ENCODE measurements around the gene HRH1. TPM values are rescaled to one million over a fixed set of nuclear protein-coding genes. Genes with fewer than 3 reads are reported as not detected.

Gene HRH1
- total and polyA plus RNA-seq, 8 donors, result 4.5 to 6.7 (median 5.0) TPM

DNA sequence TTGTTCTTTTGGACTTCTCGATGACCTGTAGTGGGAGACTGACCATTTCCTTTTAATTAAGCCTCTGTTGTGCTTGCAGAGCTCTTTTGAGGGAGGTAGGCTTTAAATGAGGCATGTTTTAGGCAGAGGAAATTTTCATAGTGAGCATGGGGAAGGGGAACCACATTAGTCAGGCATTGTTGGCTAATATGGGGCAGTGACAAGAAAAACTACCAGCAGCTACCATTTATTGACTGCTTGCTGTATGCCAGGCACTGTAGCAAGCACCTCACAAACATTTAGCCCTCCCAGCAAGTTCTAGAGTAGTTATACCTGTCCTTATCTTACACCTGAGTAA, 128.8 kb downstream of the HRH1 start:
- H3K4me3 ChIP-seq, result no peak overlapping the region
- no peaks in the 10 kb centered on the region for H3K9me3 ChIP-seq
- peaks cover 20 to 74% of the 10 kb centered on the region in 2 donors for H3K4me1 ChIP-seq
- peaks cover 0 to 54% of the 10 kb centered on the region in 2 donors for H3K36me3 ChIP-seq
- peak in 1 of 4 donors; percentile 24 for DNase-seq
- no peaks in the 10 kb centered on the region for H3K27me3 ChIP-seq
- TF ChIP-seq, protein P1, sequence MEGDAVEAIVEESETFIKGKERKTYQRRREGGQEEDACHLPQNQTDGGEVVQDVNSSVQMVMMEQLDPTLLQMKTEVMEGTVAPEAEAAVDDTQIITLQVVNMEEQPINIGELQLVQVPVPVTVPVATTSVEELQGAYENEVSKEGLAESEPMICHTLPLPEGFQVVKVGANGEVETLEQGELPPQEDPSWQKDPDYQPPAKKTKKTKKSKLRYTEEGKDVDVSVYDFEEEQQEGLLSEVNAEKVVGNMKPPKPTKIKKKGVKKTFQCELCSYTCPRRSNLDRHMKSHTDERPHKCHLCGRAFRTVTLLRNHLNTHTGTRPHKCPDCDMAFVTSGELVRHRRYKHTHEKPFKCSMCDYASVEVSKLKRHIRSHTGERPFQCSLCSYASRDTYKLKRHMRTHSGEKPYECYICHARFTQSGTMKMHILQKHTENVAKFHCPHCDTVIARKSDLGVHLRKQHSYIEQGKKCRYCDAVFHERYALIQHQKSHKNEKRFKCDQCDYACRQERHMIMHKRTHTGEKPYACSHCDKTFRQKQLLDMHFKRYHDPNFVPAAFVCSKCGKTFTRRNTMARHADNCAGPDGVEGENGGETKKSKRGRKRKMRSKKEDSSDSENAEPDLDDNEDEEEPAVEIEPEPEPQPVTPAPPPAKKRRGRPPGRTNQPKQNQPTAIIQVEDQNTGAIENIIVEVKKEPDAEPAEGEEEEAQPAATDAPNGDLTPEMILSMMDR (IDR thresholded peaks at IDR 0.05), result no peak
- intact Hi-C loops (cut with DNase I), result no loop called here
- H3K27ac ChIP-seq, result peak overlapping the region; percentile 34 to 87
- no peak for ATAC-seq

DNA sequence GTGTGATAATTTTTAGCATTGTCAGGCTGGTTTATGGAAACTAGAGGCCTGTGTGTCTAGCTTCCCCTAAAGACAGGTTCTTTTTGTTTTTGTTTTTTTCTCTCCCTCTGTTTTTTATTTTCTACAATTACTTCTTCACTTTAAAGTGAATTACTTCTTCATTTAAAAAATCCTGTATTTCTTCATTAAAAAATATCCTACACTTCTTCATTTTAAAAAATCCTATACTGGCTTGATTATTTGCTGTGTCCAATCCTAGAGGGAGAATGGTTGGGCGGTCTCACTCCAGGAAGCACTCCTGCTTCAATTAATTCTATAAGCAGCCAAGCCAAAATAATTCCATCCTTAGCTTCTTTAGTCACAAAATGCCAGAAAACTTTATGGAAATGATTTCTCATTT, 129.7 kb downstream of the HRH1 start:
- peaks cover 29 to 74% of the 10 kb centered on the region in 2 donors for H3K4me1 ChIP-seq
- no peaks in the 10 kb centered on the region for H3K27me3 ChIP-seq
- intact Hi-C loops (cut with DNase I), result no loop called here
- TF ChIP-seq, protein P1 (IDR thresholded peaks at IDR 0.05), result no peak
- no peak overlapping the region for H3K4me3 ChIP-seq
- no peak for ATAC-seq
- peaks cover 0 to 54% of the 10 kb centered on the region in 2 donors for H3K36me3 ChIP-seq
- H3K27ac ChIP-seq, result peak overlapping the region in 1 of 2 donors; percentile 4
- H3K9me3 ChIP-seq, result no peaks in the 10 kb centered on the region
- no peak for DNase-seq

DNA sequence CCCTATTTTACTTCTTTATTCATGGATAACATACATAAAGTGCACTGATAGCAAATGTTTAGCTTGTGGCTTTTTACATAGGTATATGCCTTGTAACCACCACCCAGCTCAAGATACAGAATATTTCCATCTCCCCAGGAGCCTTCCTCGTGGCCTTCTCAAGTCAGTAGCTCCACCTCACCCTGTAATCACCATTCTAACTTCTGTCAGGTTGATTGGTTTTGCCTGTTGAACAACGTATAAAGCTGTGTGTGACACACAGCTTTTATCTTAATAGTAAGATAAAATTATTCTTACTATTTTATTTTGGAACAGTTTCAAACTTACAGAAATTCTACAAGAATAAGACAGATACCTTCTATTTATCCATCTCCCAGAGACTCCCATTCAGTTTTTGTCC, 131.2 kb downstream of the HRH1 start:
- Histone ChIP-seq H3K36me3 (peaks cover 0 to 47% of the 10 kb centered on the region in 2 donors), H3K9me3 (no peaks in the 10 kb centered on the region), H3K4me1 (peaks cover 41 to 85% of the 10 kb centered on the region in 2 donors), H3K4me3 (no peak overlapping the region), H3K27ac (no peak overlapping the region), H3K27me3 (no peaks in the 10 kb centered on the region)
- ATAC-seq (no peak), DNase-seq (no peak)
- intact Hi-C loops (cut with DNase I), result no loop called here
- TF ChIP-seq, protein P1 (IDR thresholded peaks at IDR 0.05), result no peak

DNA sequence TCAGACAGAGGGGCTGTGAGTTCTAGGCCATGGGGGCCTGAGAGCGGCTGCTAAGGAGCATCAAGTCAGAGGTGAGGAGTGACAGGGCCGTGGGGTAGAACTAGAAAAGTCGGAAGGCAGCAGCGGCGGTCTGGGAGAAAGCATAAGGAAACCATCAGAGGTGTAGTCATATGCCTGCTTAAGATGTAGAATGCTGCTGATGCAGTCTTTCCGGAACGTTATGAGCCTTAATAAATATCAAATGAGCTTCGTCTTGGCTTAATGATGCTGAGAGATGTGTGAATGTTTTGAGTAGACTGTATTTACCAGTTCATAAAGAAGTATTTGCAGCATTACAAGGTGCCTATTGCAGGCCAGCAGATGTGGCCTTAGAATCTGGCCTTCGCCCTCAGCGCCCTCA, 133.1 kb downstream of the HRH1 start:
- ATAC-seq (no peak), DNase-seq (peak in 1 of 4 donors; percentile 17)
- intact Hi-C loops (cut with DNase I), result no loop called here
- TF ChIP-seq, protein P1 (IDR thresholded peaks at IDR 0.05), result no peak
- no peak overlapping the region for H3K4me3 ChIP-seq
- no peaks in the 10 kb centered on the region for H3K27me3 ChIP-seq
- H3K27ac ChIP-seq, result peak overlapping the region; percentile 78 to 94
- peaks cover 0 to 27% of the 10 kb centered on the region in 2 donors for H3K36me3 ChIP-seq
- no peaks in the 10 kb centered on the region for H3K9me3 ChIP-seq
- H3K4me1 ChIP-seq, result peaks cover 50 to 88% of the 10 kb centered on the region in 2 donors

DNA sequence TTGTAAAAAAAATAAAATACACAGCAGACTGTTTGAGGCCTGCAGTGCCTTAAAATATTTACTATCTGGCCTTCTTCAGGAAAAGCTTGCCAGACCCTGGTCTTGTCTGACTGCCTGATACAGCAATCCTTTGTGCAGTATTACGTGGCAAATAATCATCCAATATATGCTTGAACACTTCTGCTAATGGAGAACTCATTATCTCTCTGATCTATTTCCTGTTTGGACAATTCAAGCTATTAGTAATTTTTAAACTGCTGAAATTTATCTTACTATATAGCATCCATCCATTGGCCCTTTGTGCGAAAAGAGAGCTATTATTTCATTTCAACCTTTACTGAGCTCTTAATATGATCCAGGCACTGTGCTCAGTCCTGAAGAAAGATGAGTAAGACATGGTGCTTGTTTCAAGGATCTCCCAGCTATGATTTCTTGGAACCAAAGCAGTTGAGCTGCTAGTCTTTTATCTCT, 133.8 kb downstream of the HRH1 start:
- Histone ChIP-seq H3K27me3 (no peaks in the 10 kb centered on the region), H3K4me1 (peaks cover 45 to 81% of the 10 kb centered on the region in 2 donors), H3K4me3 (no peak overlapping the region), H3K36me3 (peaks cover 0 to 21% of the 10 kb centered on the region in 2 donors), H3K9me3 (no peaks in the 10 kb centered on the region), H3K27ac (peak overlapping the region; percentile 78 to 94)
- DNase-seq (peak in 2 of 4 donors; percentile 30 to 51), ATAC-seq (peak; percentile 14)
- intact Hi-C loops (cut with DNase I), result no loop called here
- TF ChIP-seq, protein P1 (IDR thresholded peaks at IDR 0.05), result no peak
